NCI-H82 (cell line): ENCODE data around the gene HACD2.
"Not testable (repeated sequence)": the region's sequence is repeated elsewhere in the genome, so short reads cannot be mapped to it uniquely, and the experiment has no call there.

Experiments
- DNase-seq: peaks from one replicate; lab custom pipeline; 2025; lab: John Stamatoyannopoulos, UW

HACD2 gene

DNA sequence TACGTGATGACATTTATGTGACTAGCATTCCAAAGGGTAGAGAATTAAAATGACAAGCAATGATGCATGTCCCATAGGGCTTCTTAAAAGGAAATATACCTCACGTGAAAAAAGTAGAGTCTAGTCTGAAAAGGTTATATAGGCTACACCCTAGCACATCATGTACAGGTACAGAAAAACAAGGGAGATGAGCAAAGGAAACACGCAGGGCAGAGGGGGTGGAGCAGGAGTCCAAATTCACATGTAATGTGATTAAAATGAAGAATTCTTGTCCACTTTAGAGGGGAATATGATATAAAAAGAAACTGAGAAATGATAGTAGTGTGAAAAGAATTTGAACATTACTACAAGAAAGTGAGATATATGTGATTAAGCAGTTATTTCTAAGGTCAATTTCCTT, 59.4 kb downstream of the HACD2 start:
- no peak for DNase-seq

DNA sequence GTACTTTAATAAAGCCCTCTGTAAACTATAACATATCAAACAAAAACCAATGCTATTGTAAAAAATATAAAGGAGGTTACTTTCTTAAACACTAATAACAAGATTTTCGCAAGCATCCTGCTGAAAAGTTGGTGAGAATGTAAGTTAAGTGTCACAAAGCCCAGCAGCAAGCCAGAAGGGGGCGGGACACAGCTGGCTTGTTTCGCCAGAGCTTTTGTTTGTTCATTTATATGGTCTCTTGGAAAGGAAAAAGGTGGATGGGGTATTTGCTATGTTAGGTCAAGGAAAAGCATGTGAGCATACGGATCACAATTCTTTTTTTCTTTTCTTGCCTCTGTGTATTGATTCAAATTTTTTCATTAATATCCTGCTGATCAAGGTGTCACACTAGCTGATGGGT, 59.9 kb downstream of the HACD2 start:
- DNase-seq = no peak

DNA sequence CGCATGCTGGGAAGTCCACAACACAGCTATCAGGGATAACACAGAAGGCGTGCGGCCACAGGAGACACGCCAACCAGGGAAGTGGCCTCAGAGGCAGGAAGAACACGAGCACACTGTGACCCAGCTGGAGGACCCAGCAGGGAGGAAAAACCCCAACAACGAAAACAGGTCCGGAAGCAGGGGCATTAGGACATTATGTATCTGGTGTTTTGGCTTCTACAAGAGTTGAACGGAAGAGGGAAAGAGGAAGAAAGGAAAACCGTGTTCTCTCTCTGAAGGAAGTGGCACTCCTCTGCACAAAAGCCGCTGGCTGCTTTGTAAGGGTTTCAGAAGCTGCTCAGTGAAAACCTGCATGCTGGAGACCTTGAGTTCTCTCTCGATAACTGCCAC, 61.8 kb downstream of the HACD2 start:
- DNase-seq = no peak

DNA sequence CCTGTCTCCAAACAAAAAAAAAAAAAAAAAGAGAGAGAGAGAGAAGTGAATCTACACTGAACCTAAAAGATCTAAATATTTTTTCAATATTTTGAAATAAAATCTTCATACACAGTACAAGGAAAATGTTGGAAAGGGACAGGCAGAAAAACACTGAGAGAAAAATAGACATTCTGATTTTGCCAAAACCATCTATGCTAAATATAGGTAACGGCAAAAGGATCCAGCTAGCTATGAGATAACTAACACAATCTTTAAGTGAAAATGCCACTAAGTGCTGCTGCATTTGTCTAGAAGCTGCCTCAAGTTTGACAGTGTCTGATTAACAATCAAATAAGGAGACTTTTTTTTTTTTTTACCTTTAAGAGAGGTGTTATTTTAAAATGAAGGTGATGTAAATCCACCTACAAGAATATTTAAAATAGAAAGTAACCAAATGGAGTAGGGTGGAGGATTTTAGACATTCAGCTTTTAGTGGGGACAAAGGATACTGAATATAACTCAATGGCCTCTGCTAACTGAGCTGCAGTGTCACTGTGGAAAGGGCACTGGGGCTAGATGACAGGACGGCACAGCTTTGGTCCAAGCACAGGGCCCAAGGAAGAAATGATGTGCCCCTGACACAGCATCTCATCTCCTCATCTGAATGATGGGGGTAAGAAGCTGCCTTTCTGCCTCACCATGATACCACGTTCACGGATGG, 62.4 kb downstream of the HACD2 start:
- DNase-seq = no peak

DNA sequence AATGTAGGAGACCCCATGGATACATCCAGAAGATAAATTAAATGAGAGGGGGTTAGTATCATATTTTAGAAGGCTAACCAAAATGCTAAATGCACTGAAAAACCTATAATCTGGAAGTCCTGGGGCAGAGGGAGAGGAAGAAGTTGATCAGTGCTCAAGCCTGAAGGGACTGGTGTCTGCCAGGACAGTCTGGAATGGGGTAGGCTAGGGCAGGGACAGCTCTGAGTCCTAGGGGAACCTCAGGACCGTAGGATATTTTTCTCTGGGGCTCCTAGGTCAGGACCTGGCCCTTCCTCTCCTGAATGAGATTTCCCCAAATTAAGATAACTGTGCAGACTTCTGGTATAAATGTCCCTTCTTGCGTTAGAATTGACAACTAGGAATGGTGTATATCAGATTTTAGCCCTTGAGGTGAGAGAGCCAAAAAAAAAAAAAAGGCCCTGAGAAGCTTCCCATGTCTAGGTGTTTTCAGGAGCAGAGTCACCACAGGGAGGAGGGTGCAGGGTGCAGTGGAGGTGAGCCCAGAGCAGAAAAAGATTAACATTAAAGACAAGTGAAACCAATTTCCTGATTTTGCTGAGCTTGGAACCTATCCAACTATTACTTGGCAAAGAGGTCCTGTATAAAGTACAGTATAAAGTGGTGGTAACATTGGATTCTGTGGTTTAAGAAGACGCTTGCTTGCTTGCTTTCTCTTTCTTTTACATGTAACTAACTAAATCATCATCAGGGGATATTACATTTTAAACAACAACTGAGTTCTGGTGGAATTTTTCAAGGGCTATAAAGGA, 63.5 kb downstream of the HACD2 start:
- no peak for DNase-seq

DNA sequence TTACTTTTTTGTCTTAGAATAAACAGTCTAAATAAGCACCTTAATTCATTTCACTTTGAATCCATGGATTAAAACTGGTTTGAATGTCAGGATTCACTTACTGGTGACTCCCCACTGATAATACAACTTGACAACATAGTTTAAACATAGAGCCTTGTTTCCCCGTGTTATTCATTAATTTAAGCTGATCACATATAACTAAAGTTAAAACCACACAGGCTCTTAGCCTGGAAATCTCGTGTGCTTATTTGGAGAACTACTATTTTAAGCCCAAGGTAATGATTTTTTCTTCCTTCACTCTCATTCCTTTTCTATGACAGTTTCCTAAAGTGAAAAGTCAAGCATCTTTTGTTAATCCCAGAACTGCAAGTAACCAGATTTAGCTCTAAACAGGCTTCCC, 64.2 kb downstream of the HACD2 start:
- DNase-seq = no peak

DNA sequence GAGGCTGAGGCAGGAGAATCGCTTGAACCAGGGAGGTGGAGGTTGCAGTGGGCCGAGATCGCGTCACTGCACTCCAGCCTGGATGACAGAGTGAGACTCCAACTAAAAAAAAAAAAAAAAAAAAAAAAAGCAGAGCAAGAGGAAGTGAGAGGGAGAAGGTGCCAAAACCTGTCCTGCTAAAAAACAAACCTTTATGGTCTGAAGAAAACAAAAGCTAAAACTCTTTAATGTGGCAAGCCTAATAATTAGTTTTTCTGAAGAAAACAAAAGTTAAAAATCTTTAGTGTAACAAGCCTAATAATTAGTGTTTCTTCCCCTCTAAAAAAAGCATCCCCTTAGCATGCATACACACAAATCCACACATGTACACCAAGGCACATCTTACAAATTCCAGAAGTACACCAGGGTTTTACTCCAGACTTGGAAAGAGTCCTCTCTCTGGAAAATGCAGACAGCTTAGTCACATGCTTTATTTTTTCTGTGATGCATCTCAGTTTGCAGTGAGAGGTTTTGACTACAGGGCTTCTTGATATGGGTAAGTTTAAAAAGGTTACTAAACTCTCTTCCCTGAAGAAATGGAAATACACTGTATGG, 65.9 kb downstream of the HACD2 start:
- no peak for DNase-seq

DNA sequence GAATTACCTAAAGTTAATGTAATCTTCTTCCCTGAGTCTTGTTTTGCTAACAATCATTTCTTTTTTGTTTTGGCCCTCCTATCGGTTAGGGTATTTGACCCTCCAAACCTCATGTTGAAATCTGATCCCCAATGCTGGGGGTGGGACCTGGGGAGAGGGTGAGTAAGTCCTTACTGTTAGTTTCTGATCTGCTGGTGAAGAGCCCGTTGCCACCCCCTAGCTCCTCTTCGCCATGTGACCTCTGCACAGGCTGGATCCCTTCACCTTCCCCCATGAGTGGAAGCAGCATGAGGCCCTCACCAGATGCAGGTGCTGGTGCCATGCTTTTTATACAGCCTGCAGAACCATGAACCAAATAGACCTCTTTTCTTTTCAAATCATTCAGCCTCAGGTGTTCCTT, 73.1 kb downstream of the HACD2 start:
- no peak for DNase-seq

DNA sequence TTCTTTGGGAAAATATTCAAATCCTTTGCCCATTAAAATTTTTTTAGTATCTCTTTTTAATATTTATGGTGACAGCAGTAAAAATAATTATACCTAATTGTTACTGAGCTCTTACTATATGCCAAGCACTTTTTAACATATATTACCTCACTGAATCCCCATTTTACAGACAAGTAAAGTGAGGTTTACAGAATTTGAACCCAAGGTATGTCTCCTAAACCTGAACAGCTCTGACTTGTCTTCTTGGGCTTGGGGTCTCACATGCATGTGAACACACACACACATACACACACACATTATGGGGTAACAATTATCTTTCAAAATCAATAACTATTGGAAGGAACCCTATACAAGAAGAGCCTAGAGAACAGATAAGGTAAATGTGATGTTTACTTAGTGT, 73.8 kb downstream of the HACD2 start:
- no peak for DNase-seq

DNA sequence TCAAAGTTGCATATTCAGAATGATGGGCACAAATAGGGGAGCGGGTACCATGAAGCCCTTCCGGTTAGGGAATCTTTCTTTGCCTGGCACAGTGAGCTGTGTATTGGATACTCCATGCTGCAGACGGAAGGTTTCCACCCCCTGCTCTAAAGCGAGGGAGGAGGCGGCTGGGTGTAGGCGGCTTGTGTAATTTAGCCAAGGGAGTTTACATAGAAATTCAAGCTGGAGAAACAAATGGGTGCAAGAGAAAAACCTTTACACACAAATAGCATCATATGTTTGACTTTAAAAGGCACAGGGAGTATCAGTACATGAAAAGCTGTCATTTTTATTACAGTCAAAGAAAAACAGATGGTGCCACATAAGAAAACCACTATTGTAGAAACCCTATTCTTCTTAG, 76.7 kb downstream of the HACD2 start:
- DNase-seq = no peak

DNA sequence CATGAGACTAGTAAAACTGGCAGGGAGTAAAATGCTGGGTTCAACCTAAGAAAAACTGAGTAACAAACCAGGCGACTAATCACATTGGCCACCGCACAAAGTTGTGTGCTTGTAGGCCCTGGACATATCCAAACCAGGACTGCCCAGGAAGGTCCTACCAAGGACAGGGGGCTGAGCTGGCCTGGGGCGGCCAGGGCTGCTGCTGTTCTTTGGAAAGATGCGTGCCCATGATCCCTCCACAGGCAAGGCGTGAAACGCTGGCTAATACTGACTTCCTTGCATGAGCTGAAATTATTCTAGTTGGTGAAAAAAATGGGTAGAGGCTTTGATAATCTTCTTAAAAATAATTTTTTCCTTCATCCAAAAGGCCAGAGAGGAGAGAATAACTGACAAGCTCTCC, 79.0 kb downstream of the HACD2 start:
- DNase-seq = no peak

DNA sequence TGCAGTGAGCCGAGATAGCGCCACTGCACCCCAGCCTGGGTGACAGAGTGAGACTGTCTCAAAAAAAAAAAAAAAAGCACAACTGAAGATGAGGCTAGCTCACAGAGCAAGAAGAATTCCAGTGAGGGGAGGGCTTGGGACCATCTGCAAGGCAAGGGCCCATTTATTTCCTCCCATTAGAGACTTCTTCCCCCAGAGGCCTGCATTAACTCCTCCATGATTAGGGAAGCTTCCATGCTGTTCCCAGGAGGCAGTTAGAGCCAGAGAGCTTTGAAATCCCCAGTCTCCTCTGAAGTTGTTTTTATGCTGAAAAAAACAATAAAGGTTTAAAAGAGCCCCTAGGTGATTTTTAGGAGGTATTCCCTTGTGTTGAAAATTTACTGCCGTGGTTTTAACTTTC, 81.7 kb downstream of the HACD2 start:
- DNase-seq = no peak

DNA sequence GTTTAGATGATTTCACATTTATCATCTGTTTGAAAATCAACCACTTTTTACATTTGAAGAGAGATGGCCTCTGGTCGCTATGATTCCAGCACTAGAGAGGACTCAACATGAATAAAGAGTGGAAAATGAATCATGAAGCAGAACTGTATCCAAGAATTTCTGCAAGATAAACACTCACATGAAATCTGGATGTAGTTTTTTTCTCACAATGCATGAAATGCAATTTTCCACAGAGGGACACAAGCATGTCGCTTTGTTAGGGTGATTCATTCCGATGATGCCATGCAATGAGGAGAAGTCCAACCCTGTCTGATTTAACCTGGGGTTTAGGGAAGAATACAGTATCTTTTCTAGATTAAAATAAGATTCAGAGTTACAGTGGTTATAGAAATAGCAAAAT, 85.5 kb downstream of the HACD2 start:
- no peak for DNase-seq

DNA sequence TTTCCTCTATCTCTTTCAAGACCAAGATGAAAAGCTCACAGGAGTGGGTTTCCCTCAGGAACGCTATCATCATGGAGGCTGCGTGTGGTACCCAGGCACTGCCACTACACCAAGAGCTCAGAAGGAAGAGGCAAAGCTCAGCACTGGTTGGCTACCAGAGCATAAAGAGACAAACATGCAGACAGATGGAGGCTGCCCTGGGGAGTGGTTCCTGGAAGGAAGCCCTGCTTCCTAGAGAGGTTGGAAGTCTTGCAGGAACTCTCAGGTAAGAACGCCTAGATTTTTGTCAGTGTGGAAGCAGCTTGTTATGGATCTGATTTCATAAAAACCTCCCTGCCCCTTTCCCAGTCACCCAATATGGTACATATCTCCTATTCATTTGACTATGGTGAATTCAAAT, 86.1 kb downstream of the HACD2 start:
- no peak for DNase-seq

DNA sequence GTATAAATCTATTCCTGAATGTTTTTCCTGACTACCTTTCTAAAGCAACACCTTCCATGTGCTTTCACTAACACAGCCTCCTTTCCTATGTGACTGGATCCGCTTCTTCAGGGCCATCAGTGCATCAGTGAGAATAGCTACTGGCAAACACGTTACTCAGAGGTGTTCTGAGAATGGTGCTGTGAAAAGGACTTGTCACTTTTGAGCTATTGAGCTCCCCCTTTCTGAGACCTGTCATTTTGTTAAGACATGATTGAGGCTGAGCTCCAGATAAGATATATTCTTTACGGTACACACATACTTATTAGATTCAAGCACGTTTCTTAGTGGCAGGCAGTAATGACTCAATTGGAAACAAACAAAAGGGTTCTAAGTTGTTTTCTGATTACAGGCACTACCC, 90.9 kb downstream of the HACD2 start:
- no peak for DNase-seq

DNA sequence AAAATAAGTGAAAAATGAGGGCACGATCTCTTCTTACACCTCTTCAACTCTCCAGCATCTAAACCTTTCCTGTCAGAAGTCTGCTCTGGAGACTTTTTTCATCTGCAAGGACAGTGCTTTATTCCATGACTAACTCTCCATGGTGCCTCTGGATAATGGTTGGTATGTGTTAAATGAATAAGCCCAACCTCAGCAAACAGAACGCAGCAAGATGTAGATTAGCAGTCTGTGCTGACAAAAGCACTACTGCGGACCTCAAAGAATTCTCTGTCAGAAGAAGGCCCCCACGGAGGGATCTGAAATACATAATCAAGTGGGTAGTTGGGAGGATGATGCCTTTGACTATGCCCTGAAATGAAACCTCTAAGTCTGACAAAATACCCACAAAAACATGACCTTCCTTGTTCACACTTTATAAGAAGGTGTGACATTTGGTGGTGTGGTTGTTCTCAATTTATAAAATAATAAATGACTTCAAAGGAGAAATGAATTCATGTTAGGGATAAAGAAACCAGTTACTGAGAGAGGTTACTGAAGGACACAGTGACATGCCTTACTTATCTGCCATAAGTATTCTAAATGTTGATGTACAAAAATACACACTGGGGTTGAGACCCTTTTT, 92.8 kb downstream of the HACD2 start:
- no peak for DNase-seq

DNA sequence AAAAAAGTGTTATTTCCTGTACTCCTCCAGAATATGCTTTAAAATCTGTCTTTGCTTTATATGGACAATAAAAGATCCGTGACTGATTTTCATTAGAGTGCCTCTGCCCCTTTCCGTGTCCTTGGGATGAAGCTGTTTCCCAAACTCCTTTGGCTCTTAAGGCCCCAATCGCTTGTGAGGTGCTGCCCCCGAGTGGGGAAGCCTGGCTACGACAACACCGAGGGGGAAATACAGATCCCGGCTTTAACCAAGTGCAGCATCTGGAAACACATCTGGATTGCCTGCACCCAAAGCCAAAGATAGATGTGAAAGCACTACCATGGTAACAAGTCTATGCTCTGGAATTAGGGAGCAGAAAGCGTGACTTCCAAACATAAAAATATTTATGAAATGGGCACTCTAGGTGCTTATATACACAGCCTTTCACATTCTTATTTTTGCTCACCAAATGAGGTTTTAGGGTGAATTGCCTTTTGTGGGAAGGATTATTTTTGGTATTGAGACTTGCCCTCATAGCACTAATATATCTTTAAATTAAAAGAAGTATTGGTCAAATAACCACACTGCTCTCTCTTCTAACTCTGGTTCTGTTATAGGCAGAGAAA, 95.4 kb downstream of the HACD2 start:
- DNase-seq = peak; percentile 83

DNA sequence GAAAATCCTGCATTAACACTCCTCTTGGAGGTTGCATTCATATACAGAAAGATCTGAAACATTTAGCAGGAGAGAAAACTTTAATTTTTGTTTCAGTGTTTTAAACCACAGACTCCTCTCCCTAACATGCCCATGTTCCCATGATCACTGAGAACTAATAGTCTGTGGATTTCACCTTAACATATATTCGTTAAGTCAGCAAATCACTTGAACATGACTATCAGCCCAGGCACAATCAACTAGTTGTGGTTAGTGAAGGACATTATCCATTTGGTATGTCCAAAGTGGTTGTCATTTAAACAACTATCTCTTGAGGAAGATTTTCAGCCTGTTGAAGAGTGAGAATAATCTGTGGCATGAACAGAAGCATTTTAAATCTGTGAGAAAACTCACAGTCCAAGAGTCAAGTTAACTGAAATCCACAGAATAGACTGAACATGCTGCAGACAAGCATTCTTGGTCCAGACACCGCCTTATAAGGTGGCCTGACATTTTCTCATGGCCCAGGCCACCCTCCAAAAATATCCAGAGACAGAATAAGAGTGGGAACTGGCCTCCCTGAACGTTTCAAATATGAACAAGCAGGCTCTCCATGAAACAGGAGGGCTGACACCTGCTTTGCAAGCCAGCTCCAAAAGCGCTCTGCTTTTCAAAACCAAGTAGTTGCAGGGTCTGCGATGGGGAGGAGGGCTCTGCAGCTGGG, 96.1 kb downstream of the HACD2 start:
- no peak for DNase-seq

DNA sequence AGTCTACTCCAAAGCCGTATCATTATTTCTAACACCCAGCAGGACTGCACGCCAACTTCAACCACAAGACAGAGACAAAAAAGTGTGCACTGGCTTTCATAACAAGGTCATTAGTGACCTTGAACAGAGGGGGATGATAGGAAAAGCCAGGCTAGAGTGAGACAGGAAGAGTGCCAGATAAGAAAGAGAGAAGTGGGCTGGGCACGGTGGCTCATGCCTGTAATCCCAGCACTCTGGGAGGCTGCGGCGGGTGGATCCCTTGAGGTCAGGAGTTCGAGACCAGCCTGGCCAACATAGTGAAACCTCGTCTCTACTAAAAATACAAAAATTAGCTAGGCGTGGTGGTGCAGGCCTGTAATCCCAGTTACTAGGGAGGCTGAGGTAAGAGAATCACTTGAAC, 97.8 kb downstream of the HACD2 start:
- not testable (repeated sequence) for DNase-seq

DNA sequence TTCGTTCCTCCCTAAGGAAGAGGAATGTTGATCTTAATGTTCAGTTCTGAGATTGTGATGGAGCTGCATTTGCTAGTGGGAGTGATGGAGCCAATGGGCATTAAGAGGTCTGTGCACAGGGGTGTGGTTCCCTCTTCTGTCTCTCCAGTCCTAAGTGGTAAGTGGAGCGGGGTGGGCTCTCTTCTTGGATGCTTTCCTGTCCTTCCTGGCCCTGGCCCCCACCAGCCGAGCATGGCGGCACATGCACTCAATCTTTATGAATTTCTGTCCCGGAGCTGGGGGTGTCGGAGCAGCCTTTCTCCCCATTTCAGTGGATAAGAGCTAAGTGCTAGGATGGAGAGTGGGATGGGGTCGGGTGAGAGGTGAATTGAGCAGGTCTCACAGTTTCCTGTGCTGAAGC, 98.4 kb downstream of the HACD2 start:
- no peak for DNase-seq

DNA sequence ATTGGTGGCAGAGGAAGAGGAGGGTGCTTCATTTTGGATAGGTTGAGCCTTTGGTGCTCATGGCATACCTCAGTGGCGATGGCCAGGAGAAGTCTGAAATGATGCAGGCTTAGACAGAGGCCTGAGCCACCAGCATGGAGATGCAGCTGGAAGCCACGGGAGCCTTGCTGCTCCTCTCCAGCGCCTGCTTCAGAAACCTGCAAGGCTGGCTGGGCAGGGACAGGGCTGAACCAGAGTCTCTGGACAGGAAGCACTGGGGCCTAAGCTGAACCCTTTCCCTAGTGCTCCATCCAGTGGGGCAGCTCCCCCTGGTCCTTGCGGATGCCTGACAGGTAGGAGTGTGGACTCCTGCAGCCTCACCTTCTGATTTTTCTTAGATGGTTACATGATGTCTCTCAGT, 99.3 kb downstream of the HACD2 start:
- no peak for DNase-seq

DNA sequence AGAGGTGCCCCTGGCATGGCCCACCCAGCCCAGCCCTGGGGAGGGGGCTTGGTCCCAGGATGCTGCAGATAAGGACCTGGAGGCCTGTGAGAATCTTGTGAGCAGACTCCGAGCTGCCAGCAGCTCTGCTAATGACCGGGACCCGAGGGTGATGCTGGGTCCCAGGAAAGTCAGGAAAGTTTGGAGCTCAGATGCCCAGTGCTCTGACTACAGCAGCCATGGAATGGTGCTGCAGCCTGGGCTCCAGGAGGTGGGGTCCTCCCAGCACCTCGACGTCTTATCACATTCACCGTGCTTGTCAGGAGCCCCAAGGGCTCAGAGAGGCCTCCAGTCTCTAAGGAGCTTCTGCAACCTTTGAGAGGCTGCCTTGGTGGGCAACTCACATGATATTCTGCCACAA, 101.7 kb downstream of the HACD2 start:
- no peak for DNase-seq
